ENCODE measurements around the gene ARRDC4. TPM values are rescaled to one million over a fixed set of nuclear protein-coding genes. Genes with fewer than 3 reads are reported as not detected.

Gene ARRDC4
- total and polyA plus RNA-seq, 2 of the 4 experiments (the other 2 are of a cell fraction): 5.3 to 9.1 TPM

GRCh38 chr15:97986781-97987180 lies 26.3 kb downstream of the ARRDC4 start:
- Histone ChIP-seq H4K8ac (ENCODE audit: low read depth in 2 of 2, low read length in 2 of 2) (no peak overlapping the region), H3K18ac (ENCODE audit: low read depth, low read length) (no peak overlapping the region), H3K9ac (ENCODE audit: low read depth, low read length) (no peak overlapping the region), H2BK120ac (ENCODE audit: low read depth, low read length) (no peak overlapping the region), H3K56ac (ENCODE audit: extremely low read depth, insufficient read depth, low read length) (no peak overlapping the region), H3K27me3 (ENCODE audit: control insufficient read depth, insufficient read depth, low read length) (no peaks in the 10 kb centered on the region), H2BK20ac (ENCODE audit: low read depth, low read length) (no peak overlapping the region), H3K4me1 (ENCODE audit: control insufficient read depth, insufficient read depth, low read length) (no peaks in the 10 kb centered on the region), H4K91ac (ENCODE audit: insufficient read depth, low read depth, low read length) (no peak overlapping the region), H4K20me1 (ENCODE audit: insufficient read depth, low read length) (no peaks in the 10 kb centered on the region), H3K79me1 (ENCODE audit: low read depth in 1 of 2, low read length in 2 of 2) (no peaks in the 10 kb centered on the region), H3K9me1 (ENCODE audit: insufficient read depth, low read length) (no peaks in the 10 kb centered on the region), H2AK5ac (ENCODE audit: low read depth, low read length) (no peak overlapping the region), H2AK9ac (replicated peaks; ENCODE audit: low read depth, low read length, poor library complexity) (no peak overlapping the region), H3K9me3 (ENCODE audit: control insufficient read depth, insufficient read depth, low read length) (no peaks in the 10 kb centered on the region; the same call in 1 of the 2 replicates), H2BK5ac (ENCODE audit: low read depth, low read length, poor library complexity, severe bottlenecking) (no peak overlapping the region), H3K4me2 (ENCODE audit: low read depth, low read length) (no peak overlapping the region), H3K23ac (ENCODE audit: low read depth, low read length) (no peak overlapping the region), H2AFZ (replicated peaks; ENCODE audit: low read length, poor library complexity) (no peak overlapping the region), H3K4ac (ENCODE audit: low read depth, low read length) (no peak overlapping the region), H3K27ac (ENCODE audit: insufficient read depth, low read length) (no peak overlapping the region), H4K5ac (ENCODE audit: low read depth, low read length) (no peak overlapping the region), H3K14ac (replicated peaks; ENCODE audit: low read depth, low read length) (no peak overlapping the region), H3K4me3 (ENCODE audit: insufficient read depth, low read depth, low read length) (no peak overlapping the region), H2BK15ac (ENCODE audit: low read depth, low read length) (no peak overlapping the region), H3K36me3 (ENCODE audit: control insufficient read depth, insufficient read depth, low read length) (no peaks in the 10 kb centered on the region)
- ChIA-PET POLR2A (ENCODE audit: unreplicated experiment) (no interaction called here), CTCF (no interaction called here)
- no CpG with 5 or more reads among the region's 2 CpGs for WGBS, 2 experiments (ENCODE audit: extremely low coverage in 2 of 2, insufficient read length in 1 of 2)
- ATAC-seq (ENCODE audit: low read depth) (no peak), DNase-seq (no peak)
- in situ Hi-C loops (cut with MboI; ENCODE audit: low sequenced_read_pairs): no loop called here
- no peak for TF ChIP-seq MXI1 (IDR thresholded peaks at IDR 0.05; ENCODE audit: borderline replicate concordance, low read depth, low read length)
- no peak for TF ChIP-seq RAD21 (IDR thresholded peaks at IDR 0.05; ENCODE audit: low read length)
- TF ChIP-seq NFE2L2 (IDR thresholded peaks at IDR 0.05; ENCODE audit: low read depth, low read length): no peak
- no peak for TF ChIP-seq CHD1 (IDR thresholded peaks at IDR 0.05; ENCODE audit: low read depth, low read length)
- no peak for TF ChIP-seq RCOR1 (IDR thresholded peaks at IDR 0.05; ENCODE audit: insufficient replicate concordance, low read length)
- dilution Hi-C loops (cut with HindIII; ENCODE audit: low sequenced_read_pairs, unreplicated experiment): no loop called here
- no TSS peak for BruUV-seq (replicated peaks)
- intact Hi-C loops (cut with micrococcal nuclease): no loop called here

All from IMR-90 (cell line).